Panc1 (cell line): ENCODE data around the gene LMNTD2. TPM values are rescaled to one million over a fixed set of nuclear protein-coding genes. Genes with fewer than 3 reads are reported as not detected.
A peak's percentile ranks its signal among the peaks of the same experiment; 100 is the strongest.

Source experiments
- ATAC-seq: fragments of 200-7000 bp; cut with Tn5 transposase; 2 replicates; pipeline ENCODE4 v1.9.1; 2020; ENCODE audit warnings: mild to moderate bottlenecking, moderate library complexity
- BruUV-seq: library from RNA; stranded (reverse); fragments of 400-500 nt; replicated peaks from 2 replicates; lab custom pipeline; 2021; lab: Mats Ljungman, UMichigan
- CTCF ChIA-PET: fragments of 300-600 bp; sonication (Branson Sonifier 250); formaldehyde crosslinking; loops from one replicate; lab custom pipeline; 2022; ENCODE audit warnings: antibody characterized with exemption; lab: Charles Lee
- POLR2A ChIA-PET: fragments of 300-600 bp; sonication (Branson Sonifier 250); formaldehyde crosslinking; loops from one replicate; lab custom pipeline; 2022; ENCODE audit warnings: antibody characterized with exemption; lab: Charles Lee
- DNase-seq: peaks from one replicate; pipeline ENCODE4 v3.0.0-alpha.2; 2010; ENCODE audit warnings: low read depth, low spot score
- H3K27ac ChIP-seq: 2 replicates; pipeline ENCODE4 v1.5.1; 2011; ENCODE audit warnings: mild to moderate bottlenecking, low read length, inconsistent platforms
- H3K27me3 ChIP-seq: fragments of 200-500 bp; sonication (Bioruptor generic); 2 replicates; pipeline ENCODE4 v1.6.0; 2014; ENCODE audit warnings: low read length, inconsistent platforms; ENCODE audit not compliant: control insufficient read depth, insufficient read depth
- H3K36me3 ChIP-seq: fragments of 200-500 bp; sonication (Bioruptor generic); 2 replicates; pipeline ENCODE4 v1.5.1; 2014; ENCODE audit warnings: inconsistent platforms, mild to moderate bottlenecking, low read length, moderate library complexity; ENCODE audit not compliant: control insufficient read depth, insufficient read depth
- H3K4me1 ChIP-seq: 2 replicates; pipeline ENCODE4 v1.5.1; 2011; ENCODE audit warnings: inconsistent platforms, mild to moderate bottlenecking, low read length, moderate library complexity; ENCODE audit not compliant: control insufficient read depth, insufficient read depth
- H3K4me3 ChIP-seq, 2 experiments: 2 replicates each; pipeline ENCODE4 v1.5.1; 2011 to 2012; ENCODE audit warnings: low read depth in 2 of 2, low read length in 2 of 2, mild to moderate bottlenecking in 2 of 2, inconsistent platforms in 1 of 2, moderate library complexity in 1 of 2
- H3K9me3 ChIP-seq: fragments of 200-500 bp; sonication (Bioruptor generic); 2 replicates; pipeline ENCODE4 v1.5.1; 2014; ENCODE audit warnings: low read depth, mild to moderate bottlenecking, inconsistent platforms, low read length, moderate library complexity; ENCODE audit not compliant: control insufficient read depth, insufficient read depth
- CTCF ChIP-seq: fragments of 450-650 bp; IDR thresholded peaks from 2 replicates; pipeline ENCODE4 v1.5.1; 2017; ENCODE audit warnings: mild to moderate bottlenecking
- REST ChIP-seq, 2 experiments: IDR thresholded peaks; 2 replicates each; pipeline ENCODE4 v1.6.1; 2011 to 2012; ENCODE audit warnings: low read depth in 2 of 2, control low read depth in 1 of 2, low read length in 1 of 2, mild to moderate bottlenecking in 1 of 2, moderate library complexity in 1 of 2; ENCODE audit not compliant: insufficient read depth in 1 of 2
- in situ Hi-C: cut with HindIII; loops from 2 replicates; pipeline ENCODE4 v1.10.0; 2016; ENCODE audit warnings: low sequenced_read_pairs, low pct_unique_long_range_greater_than_20kb
- intact Hi-C: fragments of 100-400 bp; cut with micrococcal nuclease; formaldehyde crosslinking; loops from one replicate; pipeline ENCODE4 v1.10.0; 2022; ENCODE audit not compliant: unreplicated experiment
- total RNA-seq: library from RNA; stranded (reverse); gene quantifications from one replicate; pipeline ENCODE4 v1.2.1, GENCODE V29; 2021; ENCODE audit not compliant: unreplicated experiment

Gene LMNTD2
- total RNA-seq, 1 experiment from 2014 or later = 21.8 TPM

- CTCF ChIA-PET = no interaction called here
- no peak for TF ChIP-seq CTCF
- no peak for TF ChIP-seq REST (IDR thresholded peaks at IDR 0.05; ENCODE audit: insufficient read depth in 1 of 2, low read depth in 2 of 2, low read length in 1 of 2)
- BruUV-seq = no TSS peak
- Histone ChIP-seq H3K36me3 (peaks cover 38% of the 10 kb centered on the region), H3K4me1 (peaks cover 7% of the 10 kb centered on the region), H3K9me3 (no peaks in the 10 kb centered on the region), H3K4me3 (no peak overlapping the region), H3K27me3 (no peaks in the 10 kb centered on the region), H3K27ac (no peak overlapping the region)
- in situ Hi-C loops = no loop called here
- ATAC-seq = no peak
- no peak for DNase-seq
- intact Hi-C loops = no loop called here
- POLR2A ChIA-PET = interaction anchor here (1.2 kb wide), 1 partner anchor 22 kb away, joined by 5 read pairs; no protein-coding TSS in a partner anchor
Observed at GRCh38 chr11:607020-607780, 46.7 kb upstream of the LMNTD2 start.

GRCh38 chr11:606245-606644 lies 45.7 kb upstream of the LMNTD2 start:
- Histone ChIP-seq H3K27ac (no peak overlapping the region), H3K4me1 (no peaks in the 10 kb centered on the region), H3K36me3 (peaks cover 29% of the 10 kb centered on the region), H3K4me3 (no peak overlapping the region), H3K27me3 (no peaks in the 10 kb centered on the region), H3K9me3 (no peaks in the 10 kb centered on the region)
- POLR2A ChIA-PET = no interaction called here
- no peak for TF ChIP-seq CTCF
- 0 out of 4 replicates have a peak, but pooled peaks of 1 of the 2 experiments have one; percentile 21 for TF ChIP-seq REST (IDR thresholded peaks at IDR 0.05; ENCODE audit: insufficient read depth in 1 of 2, low read depth in 2 of 2, low read length in 1 of 2)
- CTCF ChIA-PET = no interaction called here
- in situ Hi-C loops = no loop called here
- BruUV-seq = no TSS peak
- peak; percentile 55 for ATAC-seq
- no peak for DNase-seq
- intact Hi-C loops = no loop called here
